Mesothelial cell of epicardium (in vitro differentiated cells): ENCODE data around the gene CCR5. TPM values are rescaled to one million over a fixed set of nuclear protein-coding genes. Genes with fewer than 3 reads are reported as not detected.
A peak's percentile ranks its signal among the peaks of the same experiment; 100 is the strongest.

ENCODE experiments used
- DNase-seq, 2 experiments: peaks; one replicate each; pipeline ENCODE4 v3.0.0; 2021; ENCODE audit warnings: low spot score in 2 of 2; ENCODE audit not compliant: unreplicated experiment in 2 of 2
- H3K27ac Mint-ChIP-seq: 2 replicates; pipeline ENCODE4 v1.8.0; 2021; ENCODE audit warnings: mixed read lengths
- H3K27me3 Mint-ChIP-seq: 2 replicates; pipeline ENCODE4 v1.8.0; 2021; ENCODE audit warnings: low read depth, mixed read lengths
- H3K36me3 Mint-ChIP-seq: 2 replicates; pipeline ENCODE4 v1.8.0; 2021; ENCODE audit warnings: mixed read lengths
- H3K4me1 Mint-ChIP-seq: 2 replicates; pipeline ENCODE4 v1.8.0; 2021; ENCODE audit warnings: mixed read lengths
- H3K4me3 Mint-ChIP-seq: 2 replicates; pipeline ENCODE4 v1.8.0; 2021; ENCODE audit warnings: mild to moderate bottlenecking, moderate library complexity, mixed read lengths
- H3K9me3 Mint-ChIP-seq: 2 replicates; pipeline ENCODE4 v1.8.0; 2021; ENCODE audit warnings: mixed read lengths
- CTCF ChIP-seq: fragments of 200-600 bp; sonication (generic); IDR thresholded peaks from one replicate; pipeline ENCODE4 v1.5.0; 2021; ENCODE audit warnings: antibody characterized with exemption; ENCODE audit not compliant: unreplicated experiment
- total RNA-seq: library from RNA; stranded (reverse); gene quantifications from 3 replicates; pipeline ENCODE4 v1.2.1, GENCODE V29; 2021

CCR5 gene
- total RNA-seq, 1 donor from 2014 or later = not detected

DNA sequence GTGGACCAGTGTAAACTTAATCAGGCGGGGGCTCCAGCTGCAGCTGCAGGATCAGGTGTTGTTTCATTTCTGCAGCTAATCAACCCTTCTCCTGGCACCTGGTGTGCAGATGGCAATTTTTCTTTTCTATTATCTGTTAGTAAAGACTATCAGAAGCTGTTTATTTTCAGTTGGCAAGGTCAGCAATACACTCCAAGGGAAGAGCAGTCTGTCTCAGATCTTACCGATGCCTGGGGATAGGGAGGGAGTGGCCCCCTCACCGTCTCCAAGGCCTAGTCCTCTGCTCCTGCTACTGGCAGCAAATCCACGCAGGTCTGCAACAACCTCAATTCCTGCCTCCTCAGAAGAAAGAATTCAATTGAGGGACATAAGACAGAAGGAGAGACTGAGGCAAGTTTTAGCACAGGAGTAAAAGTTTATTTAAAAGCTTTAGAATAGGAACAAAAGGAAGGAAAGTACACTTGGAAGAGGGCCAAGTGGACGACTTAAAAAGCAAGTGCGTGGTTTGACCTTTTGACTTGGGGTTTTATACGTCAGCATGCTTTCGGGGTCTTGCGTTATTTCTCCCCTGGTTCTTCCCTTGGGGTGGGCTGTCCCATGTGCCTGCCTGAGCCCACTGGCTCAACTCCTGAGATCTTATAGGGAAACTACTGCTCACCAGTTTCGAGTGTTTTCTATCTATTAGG is 45.5 kb downstream of the CCR5 start:
- Mint-ChIP-seq H3K27ac (peak overlapping the region; percentile 55), H3K27me3 (no peaks in the 10 kb centered on the region), H3K9me3 (no peaks in the 10 kb centered on the region), H3K36me3 (no peaks in the 10 kb centered on the region), H3K4me1 (peaks cover 13% of the 10 kb centered on the region), H3K4me3 (no peak overlapping the region)
- DNase-seq = no peak
- TF ChIP-seq CTCF = no peak

DNA sequence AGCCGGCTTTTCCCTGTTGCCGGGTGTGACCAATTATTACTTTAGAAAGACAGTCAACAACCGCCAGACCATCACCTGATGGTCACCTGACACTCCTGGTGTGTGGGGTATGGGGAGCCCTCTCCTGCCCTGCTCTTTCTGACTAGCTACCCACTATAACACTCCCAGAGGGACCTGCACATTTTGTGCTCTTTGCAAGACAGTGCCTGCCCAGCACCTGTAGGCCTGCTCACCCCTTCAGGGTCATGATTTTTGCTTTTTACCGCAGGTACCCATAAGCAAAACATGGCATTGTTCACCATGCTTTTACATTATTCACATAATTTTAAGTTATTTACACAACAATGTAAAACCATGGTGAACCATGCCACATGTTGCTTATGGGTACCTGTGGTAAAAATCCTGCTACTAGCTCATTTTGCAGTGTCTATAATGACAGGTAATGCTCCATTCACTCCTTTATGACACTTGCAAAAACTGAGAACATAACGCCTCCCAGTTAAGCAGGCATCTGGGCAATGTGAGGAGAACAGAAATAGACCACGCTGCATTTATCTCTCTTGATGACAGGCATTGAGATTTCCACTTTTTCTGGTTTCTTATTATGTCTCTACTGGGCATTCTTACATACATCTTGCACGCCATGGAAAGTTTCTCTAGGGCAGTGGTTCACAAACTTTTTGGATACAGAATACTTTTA is 46.2 kb downstream of the CCR5 start:
- TF ChIP-seq CTCF = no peak
- no peaks in the 10 kb centered on the region for H3K36me3 Mint-ChIP-seq
- H3K27ac Mint-ChIP-seq = no peak overlapping the region
- H3K9me3 Mint-ChIP-seq = no peaks in the 10 kb centered on the region
- DNase-seq = no peak
- no peak overlapping the region for H3K4me3 Mint-ChIP-seq
- H3K4me1 Mint-ChIP-seq = peaks cover 13% of the 10 kb centered on the region
- no peaks in the 10 kb centered on the region for H3K27me3 Mint-ChIP-seq

DNA sequence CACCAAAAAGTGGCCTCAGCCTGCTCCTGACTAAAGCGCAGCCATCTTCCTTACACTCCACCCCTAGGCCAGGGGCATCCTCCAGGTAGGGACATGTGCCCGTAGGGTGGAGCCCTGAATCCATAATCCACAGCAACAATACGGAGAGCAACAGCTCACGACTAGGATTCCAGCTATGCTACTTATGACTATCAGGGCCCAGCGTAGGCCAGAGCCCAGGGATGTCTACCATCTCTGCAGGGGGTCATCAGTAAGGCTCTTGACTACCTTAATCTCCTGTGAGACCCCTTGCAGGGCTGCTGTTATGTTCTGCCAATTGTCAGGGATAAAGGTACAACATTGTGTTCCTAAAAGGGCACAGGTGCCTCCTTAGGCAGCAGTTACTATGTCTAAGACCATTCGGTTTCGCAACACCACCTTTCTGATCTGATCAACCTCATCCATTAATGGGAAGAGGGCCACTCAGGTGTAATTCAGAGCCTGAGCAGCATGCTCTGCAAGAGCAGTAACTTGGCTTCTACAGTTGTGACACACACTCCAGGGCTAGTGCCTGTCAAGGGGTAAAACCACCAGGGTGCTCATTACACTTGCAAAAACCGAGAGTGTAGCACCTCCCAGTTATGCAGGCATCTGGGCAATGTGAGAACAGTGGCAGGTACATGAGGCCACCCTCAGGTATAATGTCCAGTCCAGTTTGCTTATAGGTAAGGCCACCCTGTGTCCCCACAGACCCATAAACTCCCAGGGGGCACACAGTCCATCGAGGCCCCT is 47.3 kb downstream of the CCR5 start:
- no peak for DNase-seq
- Mint-ChIP-seq H3K9me3 (no peaks in the 10 kb centered on the region), H3K27ac (no peak overlapping the region), H3K27me3 (no peaks in the 10 kb centered on the region), H3K4me3 (no peak overlapping the region), H3K4me1 (peaks cover 13% of the 10 kb centered on the region), H3K36me3 (no peaks in the 10 kb centered on the region)
- TF ChIP-seq CTCF = no peak

DNA sequence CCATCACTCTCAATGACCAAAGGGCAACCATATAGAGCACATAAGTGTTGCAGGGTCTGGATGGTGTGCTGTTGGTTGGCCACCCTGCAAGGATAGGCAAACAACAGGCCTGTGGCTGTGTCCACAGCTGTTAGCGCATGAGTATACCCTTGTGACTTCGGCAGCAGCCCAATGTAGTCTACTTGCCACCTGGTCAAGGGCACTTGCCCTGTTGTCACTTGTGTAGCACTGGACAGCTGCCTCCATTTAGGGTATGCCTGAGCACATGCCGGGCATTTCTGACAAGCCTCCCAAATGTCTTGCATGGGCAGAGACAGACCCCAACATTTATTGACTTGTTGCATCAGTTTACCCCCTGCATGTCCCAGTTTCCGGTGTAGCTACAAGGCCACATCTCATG is 49.1 kb downstream of the CCR5 start:
- Mint-ChIP-seq H3K27ac (no peak overlapping the region), H3K27me3 (peaks cover 2% of the 10 kb centered on the region), H3K36me3 (no peaks in the 10 kb centered on the region), H3K4me3 (no peak overlapping the region), H3K4me1 (peaks cover 13% of the 10 kb centered on the region), H3K9me3 (no peaks in the 10 kb centered on the region)
- TF ChIP-seq CTCF = no peak
- no peak for DNase-seq

- Mint-ChIP-seq H3K4me1 (peaks cover 10% of the 10 kb centered on the region), H3K4me3 (no peak overlapping the region), H3K9me3 (no peaks in the 10 kb centered on the region), H3K36me3 (no peaks in the 10 kb centered on the region), H3K27ac (no peak overlapping the region), H3K27me3 (peaks cover 2% of the 10 kb centered on the region)
- no peak for TF ChIP-seq CTCF
- no peak for DNase-seq
Observed at GRCh38 chr3:46420931-46421330, 50.2 kb downstream of the CCR5 start.
